ENCODE data around the gene COMP. TPM values are rescaled to one million over a fixed set of nuclear protein-coding genes. Genes with fewer than 3 reads are reported as not detected.

COMP gene
- total RNA-seq, 1 donor from 2014 or later: 0.12 TPM

DNA sequence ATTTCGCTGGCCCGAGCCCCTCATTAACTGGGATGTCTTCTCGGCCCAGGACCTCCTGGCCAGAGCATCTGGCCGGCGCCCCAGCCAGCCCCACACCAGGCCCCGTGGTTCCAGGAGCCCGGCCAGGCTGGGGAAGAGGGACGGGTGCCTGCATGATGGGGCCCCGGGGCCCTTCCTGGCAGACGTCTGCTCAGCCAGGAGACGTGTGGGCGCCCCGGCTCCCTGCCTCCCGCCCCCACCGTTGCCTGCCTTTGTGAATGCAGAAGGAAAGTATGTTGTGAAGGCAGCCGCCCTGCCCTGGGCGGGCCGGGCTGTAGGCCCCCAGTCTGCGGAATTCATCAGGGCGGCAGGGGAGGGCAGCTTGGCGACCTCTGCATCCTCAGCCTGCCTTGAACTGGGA, 4.4 kb upstream of the COMP start:
- TF ChIP-seq, protein P1, sequence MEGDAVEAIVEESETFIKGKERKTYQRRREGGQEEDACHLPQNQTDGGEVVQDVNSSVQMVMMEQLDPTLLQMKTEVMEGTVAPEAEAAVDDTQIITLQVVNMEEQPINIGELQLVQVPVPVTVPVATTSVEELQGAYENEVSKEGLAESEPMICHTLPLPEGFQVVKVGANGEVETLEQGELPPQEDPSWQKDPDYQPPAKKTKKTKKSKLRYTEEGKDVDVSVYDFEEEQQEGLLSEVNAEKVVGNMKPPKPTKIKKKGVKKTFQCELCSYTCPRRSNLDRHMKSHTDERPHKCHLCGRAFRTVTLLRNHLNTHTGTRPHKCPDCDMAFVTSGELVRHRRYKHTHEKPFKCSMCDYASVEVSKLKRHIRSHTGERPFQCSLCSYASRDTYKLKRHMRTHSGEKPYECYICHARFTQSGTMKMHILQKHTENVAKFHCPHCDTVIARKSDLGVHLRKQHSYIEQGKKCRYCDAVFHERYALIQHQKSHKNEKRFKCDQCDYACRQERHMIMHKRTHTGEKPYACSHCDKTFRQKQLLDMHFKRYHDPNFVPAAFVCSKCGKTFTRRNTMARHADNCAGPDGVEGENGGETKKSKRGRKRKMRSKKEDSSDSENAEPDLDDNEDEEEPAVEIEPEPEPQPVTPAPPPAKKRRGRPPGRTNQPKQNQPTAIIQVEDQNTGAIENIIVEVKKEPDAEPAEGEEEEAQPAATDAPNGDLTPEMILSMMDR (conservative IDR thresholded peaks at IDR 0.05): no peak
- no peaks in the 10 kb centered on the region for H3K36me3 Mint-ChIP-seq
- no peak overlapping the region for H3K4me3 Mint-ChIP-seq
- H3K27ac Mint-ChIP-seq: no peak overlapping the region
- H3K4me1 Mint-ChIP-seq (ENCODE audit: unreplicated experiment): peaks cover 4% of the 10 kb centered on the region
- H3K9me3 Mint-ChIP-seq: no peaks in the 10 kb centered on the region
- DNase-seq (ENCODE audit: extremely low spot score, unreplicated experiment): no peak
- peaks cover 62% of the 10 kb centered on the region for H3K27me3 Mint-ChIP-seq

DNA sequence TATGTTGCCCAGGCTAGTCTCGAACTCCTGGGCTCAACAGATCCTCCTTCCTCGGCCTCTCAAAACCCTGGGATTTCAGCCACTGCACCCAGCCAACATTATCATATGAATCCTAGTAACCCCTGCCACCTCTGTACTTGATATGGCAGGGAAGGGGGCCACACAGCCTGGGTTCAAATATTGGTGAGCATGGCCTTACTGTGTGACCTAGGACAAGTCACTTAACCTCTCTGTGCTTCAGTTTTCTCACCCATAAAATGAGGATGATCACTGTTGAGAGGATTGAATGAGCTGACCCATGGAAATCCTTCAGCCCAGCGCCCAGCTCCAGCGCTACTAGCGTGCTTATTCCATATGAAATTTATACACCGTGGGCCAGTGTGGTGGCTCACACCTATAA, 3.6 kb upstream of the COMP start:
- Mint-ChIP-seq H3K27ac (no peak overlapping the region), H3K27me3 (peaks cover 70% of the 10 kb centered on the region)

DNA sequence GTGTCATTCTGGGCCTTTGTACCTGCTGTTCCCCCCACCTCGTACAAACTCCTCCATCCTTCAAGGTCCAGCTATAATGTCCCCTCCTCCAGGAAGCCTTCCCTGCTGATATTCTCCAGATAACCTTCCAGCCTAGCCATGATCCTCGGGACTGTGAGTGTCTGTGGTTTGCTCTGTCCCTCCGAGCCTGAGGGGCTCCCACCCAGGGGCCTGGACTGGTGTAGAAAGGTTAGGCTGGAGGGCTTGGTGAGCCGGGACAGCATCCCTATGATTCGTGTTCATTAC, 2.9 kb upstream of the COMP start:
- H3K27me3 Mint-ChIP-seq: peaks cover 77% of the 10 kb centered on the region

More for the DNA sequence above, 3.6 kb upstream of the COMP start:
- Mint-ChIP-seq H3K4me1 (ENCODE audit: unreplicated experiment) (peaks cover 8% of the 10 kb centered on the region), H3K4me3 (no peak overlapping the region), H3K9me3 (no peaks in the 10 kb centered on the region), H3K36me3 (no peaks in the 10 kb centered on the region)
- TF ChIP-seq, protein P1 (conservative IDR thresholded peaks at IDR 0.05): no peak
- DNase-seq (ENCODE audit: extremely low spot score, unreplicated experiment): no peak

DNA sequence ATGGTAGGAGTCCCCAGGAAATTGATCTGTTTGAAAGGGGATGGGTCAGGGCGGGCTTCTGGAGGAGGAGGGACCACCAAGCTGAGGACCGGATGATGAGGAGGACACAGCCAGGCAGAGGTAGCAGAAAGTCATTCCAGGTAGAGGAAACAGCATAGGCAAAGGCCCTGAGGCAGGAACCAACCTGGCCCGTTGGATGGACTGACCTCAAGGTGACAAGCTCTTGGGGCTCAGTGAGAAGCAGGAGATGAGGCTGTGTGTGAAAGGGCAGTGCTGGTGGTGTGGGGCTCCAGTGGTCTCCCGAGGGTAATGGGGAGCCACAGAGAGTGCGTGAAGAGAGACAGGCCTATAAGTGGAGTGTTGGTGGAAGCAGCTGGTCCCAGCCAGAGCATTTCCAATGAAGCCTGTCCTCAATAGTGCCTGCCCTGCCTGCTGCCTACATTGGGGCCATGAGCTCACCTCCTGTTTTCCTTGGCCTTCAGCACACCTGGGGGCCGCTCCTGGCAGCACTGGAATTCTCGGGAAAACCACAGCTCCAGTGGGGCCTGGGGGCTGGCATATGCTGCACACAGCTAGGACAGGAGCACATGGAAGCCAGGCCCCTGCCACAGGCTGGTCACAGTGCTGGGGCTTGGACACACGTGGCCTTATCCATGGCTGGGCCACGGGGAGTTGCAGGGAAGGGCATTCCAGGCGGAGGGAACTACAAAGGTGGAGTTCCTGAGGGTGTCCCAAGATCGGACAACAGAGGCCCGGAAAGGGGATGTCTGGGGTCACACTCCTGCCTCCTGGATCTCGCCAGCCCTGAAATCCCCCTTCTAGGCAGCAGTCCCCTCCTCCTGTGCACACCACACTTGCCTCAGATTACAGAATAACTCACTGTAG, 2.3 kb upstream of the COMP start:
- H3K36me3 Mint-ChIP-seq: no peaks in the 10 kb centered on the region

More for the DNA sequence above, 2.9 kb upstream of the COMP start:
- Mint-ChIP-seq H3K27ac (no peak overlapping the region), H3K9me3 (no peaks in the 10 kb centered on the region), H3K4me1 (ENCODE audit: unreplicated experiment) (peaks cover 7% of the 10 kb centered on the region), H3K4me3 (no peak overlapping the region), H3K36me3 (no peaks in the 10 kb centered on the region)
- TF ChIP-seq, protein P1 (conservative IDR thresholded peaks at IDR 0.05): no peak
- no peak for DNase-seq (ENCODE audit: extremely low spot score, unreplicated experiment)

DNA sequence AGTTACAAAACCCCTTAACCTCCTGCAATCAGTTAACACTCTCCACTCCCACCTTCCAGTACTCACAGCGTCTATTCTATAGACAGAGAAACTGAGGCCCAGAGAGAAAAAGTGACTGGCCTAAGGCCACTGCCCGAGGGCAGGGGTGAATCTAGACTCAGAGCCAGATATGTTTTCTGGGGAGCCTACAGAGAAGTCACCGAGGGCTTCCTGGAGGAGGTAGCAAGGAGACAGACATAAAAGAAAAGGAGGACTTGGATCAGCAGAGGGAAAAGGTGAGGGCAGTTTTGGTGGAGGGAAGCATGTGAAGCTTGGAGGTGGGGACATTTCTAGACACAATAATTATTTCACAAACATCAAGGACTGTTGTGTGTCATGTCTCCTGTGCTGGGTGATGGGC, 1.6 kb upstream of the COMP start:
- H3K4me1 Mint-ChIP-seq (ENCODE audit: unreplicated experiment): peaks cover 4% of the 10 kb centered on the region
- no peak for DNase-seq (ENCODE audit: extremely low spot score, unreplicated experiment)
- H3K36me3 Mint-ChIP-seq: no peaks in the 10 kb centered on the region
- peaks cover 87% of the 10 kb centered on the region for H3K27me3 Mint-ChIP-seq
- no peaks in the 10 kb centered on the region for H3K9me3 Mint-ChIP-seq
- H3K4me3 Mint-ChIP-seq: no peak overlapping the region
- no peak overlapping the region for H3K27ac Mint-ChIP-seq
- TF ChIP-seq, protein P1 (conservative IDR thresholded peaks at IDR 0.05): no peak

More for the DNA sequence above, 2.3 kb upstream of the COMP start:
- TF ChIP-seq, protein P1 (conservative IDR thresholded peaks at IDR 0.05): no peak
- H3K27ac Mint-ChIP-seq: no peak overlapping the region
- H3K27me3 Mint-ChIP-seq: peaks cover 82% of the 10 kb centered on the region
- peaks cover 4% of the 10 kb centered on the region for H3K4me1 Mint-ChIP-seq (ENCODE audit: unreplicated experiment)
- H3K4me3 Mint-ChIP-seq: no peak overlapping the region
- DNase-seq (ENCODE audit: extremely low spot score, unreplicated experiment): no peak
- no peaks in the 10 kb centered on the region for H3K9me3 Mint-ChIP-seq

Measured in type B pancreatic cell (in vitro differentiated cells).